Endothelial cell of umbilical vein (primary cell): ENCODE measurements around the gene ISLR. TPM values are rescaled to one million over a fixed set of nuclear protein-coding genes. Genes with fewer than 3 reads are reported as not detected.

ENCODE experiments used
- BruUV-seq: library from RNA; stranded (reverse); fragments of 400-500 nt; replicated peaks from 2 replicates; lab custom pipeline; 2021; lab: Mats Ljungman, UMichigan
- CTCF ChIA-PET: fragments of 300-600, 350-600 bp; sonication (Branson Sonifier 250); formaldehyde crosslinking; loops from one replicate; lab custom pipeline; 2021; ENCODE audit warnings: antibody characterized with exemption, inconsistent platforms; lab: Charles Lee
- POLR2A ChIA-PET: fragments of 300-600, 350-600 bp; sonication (Branson Sonifier 250); formaldehyde crosslinking; loops from one replicate; lab custom pipeline; 2021; ENCODE audit warnings: antibody characterized with exemption, inconsistent platforms; lab: Charles Lee
- DNase-seq: peaks from one replicate; pipeline ENCODE4 v3.0.0-alpha.2; 2011; ENCODE audit warnings: low read depth, low spot score
- FAIRE-seq: peaks from 2 replicates; lab custom pipeline; 2011; peaks lifted over from hg19 to GRCh38; lab: Jason Lieb, UNC
- H2AFZ ChIP-seq: 2 replicates; pipeline ENCODE4 v1.6.0; 2012; ENCODE audit warnings: low read depth, low read length, control low read depth, inconsistent platforms
- H3K27ac ChIP-seq: 2 replicates; pipeline ENCODE4 v1.5.1; 2011; ENCODE audit warnings: low read depth, mild to moderate bottlenecking, control low read depth, low read length, moderate library complexity; ENCODE audit not compliant: insufficient read depth
- H3K27me3 ChIP-seq, 2 experiments: 2 replicates each; pipeline versions ENCODE4 v1.6.0 to v1.6.1; 2011; ENCODE audit warnings: low read length in 2 of 2, mixed read lengths in 1 of 2; ENCODE audit not compliant: control insufficient read depth in 2 of 2, insufficient read depth in 2 of 2
- H3K36me3 ChIP-seq, 2 experiments: 2 replicates in 1 of 2; 3 replicates in 1 of 2; pipeline ENCODE4 v1.5.1; 2011; ENCODE audit warnings: low read length in 2 of 2, mild to moderate bottlenecking in 1 of 2, moderate library complexity in 1 of 2; ENCODE audit not compliant: control insufficient read depth in 2 of 2, insufficient read depth in 2 of 2; ENCODE audit errors: extremely low read depth in 1 of 2
- H3K4me1 ChIP-seq: 3 replicates; pipeline ENCODE4 v1.5.1; 2011; ENCODE audit warnings: mild to moderate bottlenecking, low read length; ENCODE audit not compliant: control insufficient read depth, insufficient read depth; ENCODE audit errors: extremely low read depth
- H3K4me2 ChIP-seq: 2 replicates; pipeline ENCODE4 v1.6.1; 2011; ENCODE audit warnings: low read length, control low read depth, mixed read lengths; ENCODE audit not compliant: insufficient read depth
- H3K4me3 ChIP-seq, 3 experiments: fragments of 200-600 bp in 1 of 3; sonication (generic), shearing (Covaris generic) in 1 of 3; replicated peaks in 1 of 3; 2 replicates each; pipeline ENCODE4 v1.5.1; 2011 to 2016; ENCODE audit warnings: control low read depth in 3 of 3, low read length in 3 of 3, mild to moderate bottlenecking in 2 of 3, inconsistent platforms in 1 of 3, low read depth in 1 of 3, moderate library complexity in 1 of 3; ENCODE audit not compliant: insufficient read depth in 1 of 3
- H3K79me2 ChIP-seq: 2 replicates; pipeline ENCODE4 v1.6.0; 2012; ENCODE audit warnings: low read length, inconsistent platforms; ENCODE audit not compliant: control insufficient read depth, insufficient read depth
- H3K9ac ChIP-seq: replicated peaks from 2 replicates; pipeline ENCODE3; 2011; ENCODE audit warnings: low read length, control low read depth; ENCODE audit not compliant: insufficient read depth; ENCODE audit errors: extremely low read depth
- H3K9me1 ChIP-seq: replicated peaks from 3 replicates; pipeline ENCODE4 v1.6.0; 2011; ENCODE audit warnings: mild to moderate bottlenecking, low read length; ENCODE audit not compliant: control insufficient read depth, insufficient read depth; ENCODE audit errors: extremely low read depth
- H3K9me3 ChIP-seq: replicated peaks from 2 replicates; pipeline ENCODE4 v1.5.1; 2012; ENCODE audit warnings: low read length, inconsistent platforms; ENCODE audit not compliant: control insufficient read depth, insufficient read depth
- H4K20me1 ChIP-seq: replicated peaks from 2 replicates; pipeline ENCODE3; 2011; ENCODE audit warnings: mild to moderate bottlenecking, low read length; ENCODE audit not compliant: control insufficient read depth, insufficient read depth; ENCODE audit errors: extremely low read depth
- EZH2 ChIP-seq: IDR thresholded peaks from 2 replicates; pipeline ENCODE4 v1.6.1; 2012; ENCODE audit warnings: borderline replicate concordance, low read depth, mild to moderate bottlenecking, moderate library complexity, low read length, inconsistent platforms; ENCODE audit not compliant: severe bottlenecking
- FOS ChIP-seq: IDR thresholded peaks from 2 replicates; pipeline ENCODE4 v1.6.1; 2011; ENCODE audit warnings: mild to moderate bottlenecking, low read length, moderate library complexity, borderline replicate concordance; ENCODE audit not compliant: insufficient read depth
- GATA2 ChIP-seq: IDR thresholded peaks from 2 replicates; pipeline ENCODE4 v1.7.0; 2011; ENCODE audit warnings: low read depth, mild to moderate bottlenecking, moderate library complexity, mixed read lengths, low read length; ENCODE audit not compliant: insufficient read length, insufficient read depth
- JUN ChIP-seq: IDR thresholded peaks from 2 replicates; pipeline ENCODE4 v1.6.1; 2011; ENCODE audit warnings: borderline replicate concordance, low read depth; ENCODE audit not compliant: insufficient read length, insufficient read depth
- MAX ChIP-seq: IDR thresholded peaks from 2 replicates; pipeline ENCODE4 v1.6.1; 2011; ENCODE audit not compliant: insufficient read depth, insufficient read length
- MYC ChIP-seq: IDR thresholded peaks from one replicate; pipeline ENCODE4 v1.6.1; 2011; ENCODE audit warnings: mild to moderate bottlenecking, low read depth, low read length
- POLR2A ChIP-seq: IDR thresholded peaks from 2 replicates; pipeline ENCODE4 v1.6.1; 2012; ENCODE audit warnings: low read depth, mild to moderate bottlenecking, control low read depth, low read length
- POLR2AphosphoS5 ChIP-seq: IDR thresholded peaks from 2 replicates; pipeline ENCODE4 v1.6.1; 2012; ENCODE audit warnings: low read depth, mild to moderate bottlenecking, control low read depth, low read length, moderate library complexity; ENCODE audit not compliant: insufficient read depth
- dilution Hi-C: fragments of 300-500 bp; cut with MboI; formaldehyde crosslinking; loops from one replicate; pipeline ENCODE4 v1.15.0; 2019; ENCODE audit warnings: low sequenced_read_pairs; ENCODE audit not compliant: extremely low pct_ligation_motif_present
- intact Hi-C: fragments of 100-400 bp; cut with micrococcal nuclease; formaldehyde crosslinking; loops from one replicate; pipeline ENCODE4 v1.10.0; 2022
- polyA plus RNA-seq, 4 experiments: library from polyadenylated mRNA; depleted of rRNA in 3 of 4; stranded (reverse) in 3 of 4; unstranded in 1 of 4; fragments of >200 nt; gene quantifications; 2 replicates each; pipeline versions ENCODE4 v1.2.1 to v1.2.3, GENCODE V29; 2011 to 2012; ENCODE audit warnings: missing spikeins in 1 of 4
- total RNA-seq: library from RNA; stranded (reverse); gene quantifications from 2 replicates; pipeline ENCODE4 v1.2.3, GENCODE V29; 2021
- TF ChIP-seq, protein P1 (sequence below), 2 donors: IDR thresholded peaks; 1 replicate in 1 of 2; 2 replicates in 1 of 2; pipeline ENCODE4 v1.5.1; 2011; ENCODE audit warnings: low read length in 2 of 2, mild to moderate bottlenecking in 2 of 2, moderate library complexity in 2 of 2, control low read depth in 1 of 2, inconsistent platforms in 1 of 2, low read depth in 1 of 2; ENCODE audit not compliant: insufficient read depth in 1 of 2; ENCODE audit errors: extremely low read depth in 1 of 2

ISLR gene
- total and polyA plus RNA-seq, 2 donors (not counting 3 experiments of a cell fraction or from before 2014, with no cell fraction given): not detected

DNA sequence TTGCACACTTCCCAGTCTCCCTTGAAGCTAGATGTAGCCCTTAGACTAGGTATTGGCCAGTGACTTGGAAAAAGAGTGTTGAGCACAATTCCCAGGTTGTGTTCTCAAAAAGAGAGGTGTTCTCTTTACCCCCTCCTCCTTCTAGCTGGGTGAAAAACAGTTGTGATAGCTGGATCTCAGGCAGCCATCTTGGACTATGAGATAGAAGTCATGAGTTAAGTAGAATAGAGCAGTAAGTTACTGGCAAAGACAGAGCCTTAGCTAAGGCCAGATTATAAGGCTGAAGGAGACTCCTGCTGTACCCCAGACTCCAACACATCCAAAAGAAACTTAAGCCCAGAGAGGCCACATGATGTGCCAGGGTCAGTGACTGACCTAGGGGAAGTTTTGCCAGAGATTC is 37.2 kb downstream of the ISLR start:
- Histone ChIP-seq H3K79me2 (no peaks in the 10 kb centered on the region), H3K4me2 (no peak overlapping the region), H3K27me3 (peaks cover 0 to 2% of the 10 kb centered on the region in 2 experiments), H3K9me3 (no peaks in the 10 kb centered on the region), H2AFZ (no peak overlapping the region), H3K9me1 (no peaks in the 10 kb centered on the region), H3K9ac (no peak overlapping the region), H4K20me1 (no peaks in the 10 kb centered on the region), H3K36me3 (no peaks in the 10 kb centered on the region), H3K27ac (no peak overlapping the region), H3K4me3 (no peak overlapping the region), H3K4me1 (no peaks in the 10 kb centered on the region)
- POLR2A ChIA-PET: no interaction called here
- no peak for TF ChIP-seq POLR2A
- no TSS peak for BruUV-seq
- CTCF ChIA-PET: no interaction called here
- DNase-seq: no peak
- no peak for FAIRE-seq
- intact Hi-C loops: no loop called here
- dilution Hi-C loops: no loop called here

GRCh38 chr15:74211656-74212055 is 38.1 kb downstream of the ISLR start:
- H3K79me2 ChIP-seq: no peaks in the 10 kb centered on the region
- intact Hi-C loops: no loop called here
- no peaks in the 10 kb centered on the region for H3K9me3 ChIP-seq
- no peaks in the 10 kb centered on the region for H3K9me1 ChIP-seq
- no peak overlapping the region for H2AFZ ChIP-seq
- no peak for TF ChIP-seq MYC
- TF ChIP-seq POLR2AphosphoS5: no peak
- no peak for TF ChIP-seq FOS
- TF ChIP-seq POLR2A: no peak
- no peak for TF ChIP-seq MAX
- TF ChIP-seq EZH2: no peak
- TF ChIP-seq, protein P1, sequence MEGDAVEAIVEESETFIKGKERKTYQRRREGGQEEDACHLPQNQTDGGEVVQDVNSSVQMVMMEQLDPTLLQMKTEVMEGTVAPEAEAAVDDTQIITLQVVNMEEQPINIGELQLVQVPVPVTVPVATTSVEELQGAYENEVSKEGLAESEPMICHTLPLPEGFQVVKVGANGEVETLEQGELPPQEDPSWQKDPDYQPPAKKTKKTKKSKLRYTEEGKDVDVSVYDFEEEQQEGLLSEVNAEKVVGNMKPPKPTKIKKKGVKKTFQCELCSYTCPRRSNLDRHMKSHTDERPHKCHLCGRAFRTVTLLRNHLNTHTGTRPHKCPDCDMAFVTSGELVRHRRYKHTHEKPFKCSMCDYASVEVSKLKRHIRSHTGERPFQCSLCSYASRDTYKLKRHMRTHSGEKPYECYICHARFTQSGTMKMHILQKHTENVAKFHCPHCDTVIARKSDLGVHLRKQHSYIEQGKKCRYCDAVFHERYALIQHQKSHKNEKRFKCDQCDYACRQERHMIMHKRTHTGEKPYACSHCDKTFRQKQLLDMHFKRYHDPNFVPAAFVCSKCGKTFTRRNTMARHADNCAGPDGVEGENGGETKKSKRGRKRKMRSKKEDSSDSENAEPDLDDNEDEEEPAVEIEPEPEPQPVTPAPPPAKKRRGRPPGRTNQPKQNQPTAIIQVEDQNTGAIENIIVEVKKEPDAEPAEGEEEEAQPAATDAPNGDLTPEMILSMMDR (IDR thresholded peaks at IDR 0.05; ENCODE audit: extremely low read depth in 1 of 2, insufficient read depth in 1 of 2, low read depth in 1 of 2, low read length in 2 of 2): no peak
- TF ChIP-seq GATA2: no peak
- no peak for TF ChIP-seq JUN
- H4K20me1 ChIP-seq: no peaks in the 10 kb centered on the region
- ChIA-PET CTCF (no interaction called here), POLR2A (no interaction called here)
- H3K36me3 ChIP-seq: no peaks in the 10 kb centered on the region
- BruUV-seq: no TSS peak
- no peak overlapping the region for H3K4me2 ChIP-seq
- H3K4me1 ChIP-seq: no peaks in the 10 kb centered on the region
- no peak overlapping the region for H3K27ac ChIP-seq
- H3K27me3 ChIP-seq: peaks cover 0 to 2% of the 10 kb centered on the region in 2 experiments
- dilution Hi-C loops: no loop called here
- no peak overlapping the region for H3K9ac ChIP-seq
- no peak for DNase-seq
- no peak for FAIRE-seq
- no peak overlapping the region for H3K4me3 ChIP-seq
